ENCODE data around the gene KRT77.

The KRT77 gene

DNA sequence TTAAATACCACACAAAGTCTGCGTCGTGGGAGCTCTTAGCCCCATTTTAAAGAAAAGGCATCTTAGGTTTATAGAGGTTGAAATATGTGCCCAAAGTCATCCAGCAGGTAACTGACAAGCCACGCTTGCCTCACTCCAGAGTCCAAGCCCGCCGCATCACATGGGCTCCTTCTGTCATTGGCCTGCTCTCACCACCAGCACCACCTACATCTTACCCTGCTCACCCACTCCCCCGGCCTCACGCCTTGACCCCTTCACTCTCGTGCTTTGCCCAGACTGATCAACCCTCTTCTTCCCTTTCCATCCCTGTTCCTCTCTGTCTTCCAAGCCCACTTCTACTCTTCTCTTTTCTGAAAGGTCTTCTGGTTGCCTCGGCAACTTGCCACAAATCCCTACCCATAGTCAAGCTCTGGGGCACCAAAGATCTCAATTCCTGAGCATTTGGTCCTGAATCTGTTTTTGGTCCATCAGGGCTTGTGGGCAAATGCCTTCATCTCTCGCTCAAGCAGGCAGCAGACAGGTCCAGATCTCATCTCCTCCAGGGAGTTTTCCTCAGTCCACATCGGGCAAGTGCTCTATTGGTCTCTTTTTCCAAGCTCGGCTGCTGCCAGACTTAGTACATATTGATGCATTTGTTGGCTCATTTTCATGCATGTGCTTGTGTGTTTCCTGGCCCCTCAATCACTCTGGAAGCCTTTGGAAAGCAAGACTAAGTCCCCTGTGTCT, 19.6 kb downstream of the KRT77 start (continued):
- no peak for TF ChIP-seq ZNF549 (tag by site-specific recombination; IDR thresholded peaks at IDR 0.05)
- TF ChIP-seq KLF1 (tag by site-specific recombination; IDR thresholded peaks at IDR 0.05): no peak
- no peak for TF ChIP-seq ZNF155 (tag by site-specific recombination; IDR thresholded peaks at IDR 0.05)
- TF ChIP-seq ZNF560 (tag by site-specific recombination; IDR thresholded peaks at IDR 0.05; ENCODE audit: borderline replicate concordance): no peak

DNA sequence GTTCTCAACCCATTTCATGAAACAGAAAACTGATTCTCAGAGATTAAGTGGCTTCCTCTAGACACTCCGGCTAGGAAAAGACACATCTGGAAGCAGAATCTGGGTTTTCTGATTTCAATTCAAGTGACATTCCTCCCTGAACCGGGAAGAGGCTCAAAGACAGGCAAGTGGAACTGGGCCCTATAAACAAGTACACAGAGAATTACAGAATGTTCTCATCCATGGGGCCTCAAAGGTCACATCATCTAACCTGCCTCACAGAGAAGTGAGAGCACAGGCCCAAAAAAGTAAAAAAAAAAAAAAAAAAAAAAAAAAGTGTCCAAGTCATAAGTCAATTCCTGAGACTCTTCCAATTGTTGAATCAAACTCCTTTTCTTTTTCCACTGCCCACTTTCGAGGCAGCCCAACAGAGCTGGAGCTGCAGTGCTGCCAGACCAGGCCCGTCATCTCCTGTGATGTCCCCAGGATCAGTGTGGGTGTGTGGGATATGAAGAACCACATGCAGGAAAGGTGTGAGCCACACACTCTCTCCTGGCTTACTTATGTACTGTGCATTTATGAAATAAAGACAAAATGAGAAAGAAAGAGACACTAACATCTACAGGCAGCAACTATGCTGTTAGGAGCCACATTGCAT, 20.3 kb downstream of the KRT77 start:
- CTCF ChIA-PET: interaction anchor here (1.0 kb wide), 1 partner anchor 562 kb away, joined by 3 read pairs; no protein-coding TSS in a partner anchor

DNA sequence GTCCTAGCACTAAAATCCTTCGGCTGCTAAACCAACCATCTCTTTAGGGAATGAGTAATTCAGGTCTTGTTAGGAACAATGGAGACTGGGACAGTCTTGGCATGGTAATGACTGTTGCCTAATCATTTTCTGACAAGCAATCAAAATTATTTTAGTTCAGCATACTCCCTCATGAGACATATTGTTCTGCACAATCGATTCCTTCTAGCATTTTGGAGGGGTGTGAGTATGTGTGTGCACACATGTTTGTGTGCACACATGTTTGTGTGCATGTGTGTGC, 21.0 kb downstream of the KRT77 start:
- H3K4me3 ChIP-seq (ENCODE audit: low read depth, low read length): no peak overlapping the region
- no peaks in the 10 kb centered on the region for H3K4me1 ChIP-seq (ENCODE audit: control insufficient read depth, insufficient read depth, low read length)
- no peak overlapping the region for H3K27ac ChIP-seq (ENCODE audit: extremely low read depth, low read depth, low read length)
- CTCF ChIA-PET: no interaction called here
- H3K9me3 ChIP-seq (ENCODE audit: control insufficient read depth, insufficient read depth, low read depth, low read length): no peaks in the 10 kb centered on the region
- POLR2A ChIA-PET: no interaction called here
- TF ChIP-seq REPIN1 (tag by site-specific recombination; IDR thresholded peaks at IDR 0.05; ENCODE audit: low read depth): no peak
- no peak for TF ChIP-seq ZFP69B (tag by site-specific recombination; IDR thresholded peaks at IDR 0.05)
- no peak for TF ChIP-seq SALL2 (tag by site-specific recombination; IDR thresholded peaks at IDR 0.05; ENCODE audit: borderline replicate concordance)
- no peak for TF ChIP-seq ZNF274 (IDR thresholded peaks at IDR 0.05; ENCODE audit: low read length)
- no peak for TF ChIP-seq ZNF274 (tag by site-specific recombination; IDR thresholded peaks at IDR 0.05; ENCODE audit: borderline replicate concordance)
- TF ChIP-seq ZNF175 (tag by site-specific recombination; IDR thresholded peaks at IDR 0.05): no peak
- TF ChIP-seq ZNF560 (tag by site-specific recombination; IDR thresholded peaks at IDR 0.05; ENCODE audit: borderline replicate concordance): no peak
- no peak for TF ChIP-seq ZNF654 (tag by site-specific recombination; IDR thresholded peaks at IDR 0.05; ENCODE audit: low read depth)
- TF ChIP-seq ZNF791 (tag by site-specific recombination; IDR thresholded peaks at IDR 0.05): no peak
- no peaks in the 10 kb centered on the region for H3K36me3 ChIP-seq (ENCODE audit: control insufficient read depth in 2 of 2, insufficient read depth in 1 of 2, low read length in 2 of 2)

More for the DNA sequence above, 20.3 kb downstream of the KRT77 start:
- TF ChIP-seq ZNF701 (tag by site-specific recombination; IDR thresholded peaks at IDR 0.05) (no peak), ZNF423 (tag by site-specific recombination; IDR thresholded peaks at IDR 0.05) (no peak), ZNF266 (tag by site-specific recombination; IDR thresholded peaks at IDR 0.05; ENCODE audit: low read depth) (no peak)
- TF ChIP-seq, protein P1, sequence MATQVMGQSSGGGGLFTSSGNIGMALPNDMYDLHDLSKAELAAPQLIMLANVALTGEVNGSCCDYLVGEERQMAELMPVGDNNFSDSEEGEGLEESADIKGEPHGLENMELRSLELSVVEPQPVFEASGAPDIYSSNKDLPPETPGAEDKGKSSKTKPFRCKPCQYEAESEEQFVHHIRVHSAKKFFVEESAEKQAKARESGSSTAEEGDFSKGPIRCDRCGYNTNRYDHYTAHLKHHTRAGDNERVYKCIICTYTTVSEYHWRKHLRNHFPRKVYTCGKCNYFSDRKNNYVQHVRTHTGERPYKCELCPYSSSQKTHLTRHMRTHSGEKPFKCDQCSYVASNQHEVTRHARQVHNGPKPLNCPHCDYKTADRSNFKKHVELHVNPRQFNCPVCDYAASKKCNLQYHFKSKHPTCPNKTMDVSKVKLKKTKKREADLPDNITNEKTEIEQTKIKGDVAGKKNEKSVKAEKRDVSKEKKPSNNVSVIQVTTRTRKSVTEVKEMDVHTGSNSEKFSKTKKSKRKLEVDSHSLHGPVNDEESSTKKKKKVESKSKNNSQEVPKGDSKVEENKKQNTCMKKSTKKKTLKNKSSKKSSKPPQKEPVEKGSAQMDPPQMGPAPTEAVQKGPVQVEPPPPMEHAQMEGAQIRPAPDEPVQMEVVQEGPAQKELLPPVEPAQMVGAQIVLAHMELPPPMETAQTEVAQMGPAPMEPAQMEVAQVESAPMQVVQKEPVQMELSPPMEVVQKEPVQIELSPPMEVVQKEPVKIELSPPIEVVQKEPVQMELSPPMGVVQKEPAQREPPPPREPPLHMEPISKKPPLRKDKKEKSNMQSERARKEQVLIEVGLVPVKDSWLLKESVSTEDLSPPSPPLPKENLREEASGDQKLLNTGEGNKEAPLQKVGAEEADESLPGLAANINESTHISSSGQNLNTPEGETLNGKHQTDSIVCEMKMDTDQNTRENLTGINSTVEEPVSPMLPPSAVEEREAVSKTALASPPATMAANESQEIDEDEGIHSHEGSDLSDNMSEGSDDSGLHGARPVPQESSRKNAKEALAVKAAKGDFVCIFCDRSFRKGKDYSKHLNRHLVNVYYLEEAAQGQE (tag by site-specific recombination; IDR thresholded peaks at IDR 0.05): no peak
- H3K27ac ChIP-seq (ENCODE audit: extremely low read depth, low read depth, low read length): no peak overlapping the region
- no peaks in the 10 kb centered on the region for H3K4me1 ChIP-seq (ENCODE audit: control insufficient read depth, insufficient read depth, low read length)
- no peaks in the 10 kb centered on the region for H3K9me3 ChIP-seq (ENCODE audit: control insufficient read depth, insufficient read depth, low read depth, low read length)
- no peaks in the 10 kb centered on the region for H3K36me3 ChIP-seq (ENCODE audit: control insufficient read depth in 2 of 2, insufficient read depth in 1 of 2, low read length in 2 of 2)
- H3K4me3 ChIP-seq (ENCODE audit: low read depth, low read length): no peak overlapping the region
- POLR2A ChIA-PET: no interaction called here

Data from HEK293 (cell line).